HCT116 (cell line): ENCODE data around the gene IYD. TPM values are rescaled to one million over a fixed set of nuclear protein-coding genes. Genes with fewer than 3 reads are reported as not detected.

Experiments
- ATAC-seq: fragments of 200-7000 bp; cut with Tn5 transposase; 2 replicates; pipeline ENCODE4 v1.9.1; 2020; ENCODE audit warnings: mild to moderate bottlenecking, moderate library complexity
- BruUV-seq: library from RNA; stranded (reverse); fragments of 400-500 nt; replicated peaks from 2 replicates; lab custom pipeline; 2021; lab: Mats Ljungman, UMichigan
- CTCF ChIA-PET: fragments of 300-600 bp; sonication (Branson Sonifier 250); formaldehyde crosslinking; loops from one replicate; lab custom pipeline; 2021; ENCODE audit warnings: antibody characterized with exemption; lab: Charles Lee
- POLR2A ChIA-PET: fragments of 300-600, 350-600 bp; sonication (Branson Sonifier 250); formaldehyde crosslinking; loops from one replicate; lab custom pipeline; 2021; ENCODE audit warnings: antibody characterized with exemption; lab: Charles Lee
- RAD21 ChIA-PET, 2 experiments: fragments of 300-600 bp; sonication (Branson Sonifier 250); formaldehyde crosslinking; loops; one replicate each; lab custom pipeline; 2023; ENCODE audit warnings: low total read pairs in 2 of 2; ENCODE audit not compliant: uncharacterized antibody in 2 of 2, unreplicated experiment in 2 of 2, low non-redundant PET in 1 of 2; lab: Charles Lee
- DNase-seq: peaks from one replicate; pipeline ENCODE4 v3.0.0-alpha.2; 2010; ENCODE audit warnings: low read depth, low spot score
- H2AFZ ChIP-seq: fragments of 200-600 bp; shearing (Covaris generic), sonication (generic); 2 replicates; pipeline ENCODE4 v1.6.1; 2017; ENCODE audit warnings: low read depth, mixed run types, mixed read lengths, antibody characterized with exemption, low read length; ENCODE audit not compliant: poor library complexity, severe bottlenecking
- H3K27ac ChIP-seq: 2 replicates; pipeline ENCODE4 v1.5.1; 2012; ENCODE audit warnings: low read depth, low read length
- H3K27me3 ChIP-seq: fragments of 200-600 bp; sonication (generic); 2 replicates; pipeline ENCODE4 v1.6.1; 2016; ENCODE audit warnings: mixed run types, low read length, mixed read lengths; ENCODE audit not compliant: insufficient read depth
- H3K36me3 ChIP-seq, 2 experiments: fragments of 200-500 bp in 1 of 2; fragments of 200-600 bp in 1 of 2; sonication (Bioruptor generic) in 1 of 2; sonication (generic) in 1 of 2; 2 replicates each; pipeline versions ENCODE4 v1.5.1 to v1.6.1; 2014 to 2016; ENCODE audit warnings: low read length in 2 of 2, inconsistent platforms in 1 of 2, mixed read lengths in 1 of 2, mixed run types in 1 of 2; ENCODE audit not compliant: insufficient read depth in 2 of 2, control insufficient read depth in 1 of 2
- H3K4me1 ChIP-seq, 2 experiments: fragments of 200-600 bp in 1 of 2; sonication (generic) in 1 of 2; 2 replicates each; pipeline versions ENCODE4 v1.5.1 to v1.6.1; 2012 to 2017; ENCODE audit warnings: low read length in 2 of 2, inconsistent platforms in 1 of 2, mild to moderate bottlenecking in 1 of 2, mixed read lengths in 1 of 2, mixed run types in 1 of 2, moderate library complexity in 1 of 2; ENCODE audit not compliant: insufficient read depth in 2 of 2, control insufficient read depth in 1 of 2
- H3K4me2 ChIP-seq: fragments of 200-600 bp; sonication (generic); 2 replicates; pipeline ENCODE4 v1.6.1; 2017; ENCODE audit warnings: mixed run types, low read length, mixed read lengths
- H3K4me3 ChIP-seq, 2 experiments: fragments of 200-600 bp in 1 of 2; sonication (generic) in 1 of 2; replicated peaks in 1 of 2; 2 replicates each; pipeline ENCODE4 v1.5.1; 2011 to 2016; ENCODE audit warnings: low read length in 2 of 2, control low read depth in 1 of 2, low read depth in 1 of 2, mild to moderate bottlenecking in 1 of 2, mixed read lengths in 1 of 2, mixed run types in 1 of 2
- H3K79me2 ChIP-seq: fragments of 200-600 bp; sonication (generic); 2 replicates; pipeline ENCODE4 v1.6.1; 2017; ENCODE audit warnings: mild to moderate bottlenecking, mixed run types, low read length, moderate library complexity, mixed read lengths; ENCODE audit not compliant: insufficient read depth
- H3K9ac ChIP-seq: fragments of 200-600 bp; sonication (generic); 2 replicates; pipeline ENCODE4 v1.6.1; 2016; ENCODE audit warnings: low read length, mixed read lengths
- H3K9me2 ChIP-seq: fragments of 200-600 bp; sonication (generic), shearing (Covaris generic); 2 replicates; pipeline ENCODE4 v1.6.1; 2017; ENCODE audit warnings: mixed run types, mild to moderate bottlenecking, moderate library complexity; ENCODE audit not compliant: insufficient read depth
- H3K9me3 ChIP-seq, 2 experiments: fragments of 200-500 bp in 1 of 2; fragments of 200-600 bp in 1 of 2; sonication (Bioruptor generic) in 1 of 2; sonication (generic) in 1 of 2; 2 replicates each; pipeline ENCODE4 v1.6.1; 2014 to 2017; ENCODE audit warnings: low read length in 2 of 2, mixed read lengths in 2 of 2, inconsistent platforms in 1 of 2, low read depth in 1 of 2, mild to moderate bottlenecking in 1 of 2, mixed run types in 1 of 2, moderate library complexity in 1 of 2; ENCODE audit not compliant: control insufficient read depth in 1 of 2, insufficient read depth in 1 of 2
- H4K20me1 ChIP-seq: fragments of 200-600 bp; sonication (generic), shearing (Covaris generic); 2 replicates; pipeline ENCODE4 v1.6.1; 2017; ENCODE audit warnings: mixed run types, mild to moderate bottlenecking, moderate library complexity; ENCODE audit not compliant: insufficient read depth
- CBX3 ChIP-seq: IDR thresholded peaks from 2 replicates; pipeline ENCODE4 v1.6.1; 2012; ENCODE audit warnings: low read depth
- CEBPB ChIP-seq: IDR thresholded peaks from 2 replicates; pipeline ENCODE4 v1.6.1; 2012; ENCODE audit warnings: low read depth
- EGR1 ChIP-seq: IDR thresholded peaks from 2 replicates; pipeline ENCODE4 v1.6.1; 2012; ENCODE audit warnings: low read depth
- ELF1 ChIP-seq: IDR thresholded peaks from 2 replicates; pipeline ENCODE4 v1.6.1; 2012; ENCODE audit warnings: low read depth, borderline replicate concordance
- EZH2 ChIP-seq: fragments of 200-600 bp; sonication (generic); IDR thresholded peaks from 2 replicates; pipeline ENCODE4 v1.6.1; 2017; ENCODE audit warnings: antibody characterized with exemption, mixed run types
- EZH2phosphoT487 ChIP-seq: fragments of 200-600 bp; IDR thresholded peaks from 2 replicates; pipeline ENCODE4 v1.6.1; 2018; ENCODE audit warnings: antibody characterized with exemption, borderline replicate concordance
- MAX ChIP-seq: IDR thresholded peaks from 2 replicates; pipeline ENCODE4 v1.6.1; 2012
- RAD21 ChIP-seq: IDR thresholded peaks from 2 replicates; pipeline ENCODE4 v1.6.1; 2012; ENCODE audit warnings: low read depth, mild to moderate bottlenecking
- SP1 ChIP-seq: IDR thresholded peaks from 2 replicates; pipeline ENCODE4 v1.6.1; 2012; ENCODE audit warnings: low read depth
- YY1 ChIP-seq: IDR thresholded peaks from 2 replicates; pipeline ENCODE4 v1.6.1; 2011; ENCODE audit warnings: low read length, low read depth, moderate library complexity, mild to moderate bottlenecking; ENCODE audit not compliant: insufficient replicate concordance; ENCODE audit errors: extremely low read depth
- ZFX ChIP-seq: fragments of 450-650 bp; IDR thresholded peaks from 2 replicates; pipeline ENCODE4 v1.6.1; 2017
- ZNF274 ChIP-seq: fragments of 200-500 bp; sonication (Bioruptor generic); IDR thresholded peaks from 2 replicates; pipeline ENCODE4 v1.6.1; 2014; ENCODE audit warnings: mild to moderate bottlenecking, low read depth, low read length, inconsistent platforms
- intact Hi-C: fragments of 100-400 bp; cut with micrococcal nuclease; formaldehyde crosslinking; loops from 2 replicates; pipeline ENCODE4 v1.10.0; 2022
- total RNA-seq: library from RNA; stranded (reverse); gene quantifications from one replicate; pipeline ENCODE4 v1.2.1, GENCODE V29; 2021; ENCODE audit not compliant: unreplicated experiment
- TF ChIP-seq, protein P1 (sequence below): IDR thresholded peaks from 2 replicates; pipeline ENCODE4 v1.6.1; 2011; ENCODE audit warnings: mild to moderate bottlenecking, low read length, moderate library complexity; ENCODE audit not compliant: insufficient replicate concordance; ENCODE audit errors: extremely low read depth
- TF ChIP-seq, protein P2 (sequence below): IDR thresholded peaks from 2 replicates; pipeline ENCODE4 v1.6.1; 2012

IYD gene
- total RNA-seq, 1 experiment from 2014 or later, result not detected

- DNase-seq, result no peak
- CTCF ChIA-PET, result interaction anchor here (1.4 kb wide), 1 partner anchor 253 kb away, joined by 4 read pairs; no protein-coding TSS in a partner anchor
These were observed 44.8 kb upstream of the IYD start for GRCh38 chr6:150324044-150324443.

More at GRCh38 chr6:150324044-150324443, 44.8 kb upstream of the IYD start:
- no peaks in the 10 kb centered on the region for H3K9me2 ChIP-seq
- H3K4me2 ChIP-seq, result no peak overlapping the region
- peaks cover 3 to 9% of the 10 kb centered on the region in 2 experiments; a peak in 2 of 4 replicates for H3K4me1 ChIP-seq
- ATAC-seq, result no peak
- POLR2A ChIA-PET, result no interaction called here
- H3K27ac ChIP-seq, result no peak overlapping the region
- no TSS peak for BruUV-seq
- TF ChIP-seq CBX3, result no peak
- no peak for TF ChIP-seq SP1
- no peak for TF ChIP-seq MAX
- no peak for TF ChIP-seq EZH2
- no peak for TF ChIP-seq CEBPB
- no peak for TF ChIP-seq ZNF274
- no peak for TF ChIP-seq ELF1
- TF ChIP-seq RAD21, result no peak
- TF ChIP-seq, protein P1, sequence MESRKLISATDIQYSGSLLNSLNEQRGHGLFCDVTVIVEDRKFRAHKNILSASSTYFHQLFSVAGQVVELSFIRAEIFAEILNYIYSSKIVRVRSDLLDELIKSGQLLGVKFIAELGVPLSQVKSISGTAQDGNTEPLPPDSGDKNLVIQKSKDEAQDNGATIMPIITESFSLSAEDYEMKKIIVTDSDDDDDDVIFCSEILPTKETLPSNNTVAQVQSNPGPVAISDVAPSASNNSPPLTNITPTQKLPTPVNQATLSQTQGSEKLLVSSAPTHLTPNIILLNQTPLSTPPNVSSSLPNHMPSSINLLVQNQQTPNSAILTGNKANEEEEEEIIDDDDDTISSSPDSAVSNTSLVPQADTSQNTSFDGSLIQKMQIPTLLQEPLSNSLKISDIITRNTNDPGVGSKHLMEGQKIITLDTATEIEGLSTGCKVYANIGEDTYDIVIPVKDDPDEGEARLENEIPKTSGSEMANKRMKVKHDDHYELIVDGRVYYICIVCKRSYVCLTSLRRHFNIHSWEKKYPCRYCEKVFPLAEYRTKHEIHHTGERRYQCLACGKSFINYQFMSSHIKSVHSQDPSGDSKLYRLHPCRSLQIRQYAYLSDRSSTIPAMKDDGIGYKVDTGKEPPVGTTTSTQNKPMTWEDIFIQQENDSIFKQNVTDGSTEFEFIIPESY, result no peak
- TF ChIP-seq EZH2phosphoT487, result no peak
- no peak for TF ChIP-seq YY1
- TF ChIP-seq EGR1, result no peak
- no peak for TF ChIP-seq ZFX
- TF ChIP-seq, protein P2, sequence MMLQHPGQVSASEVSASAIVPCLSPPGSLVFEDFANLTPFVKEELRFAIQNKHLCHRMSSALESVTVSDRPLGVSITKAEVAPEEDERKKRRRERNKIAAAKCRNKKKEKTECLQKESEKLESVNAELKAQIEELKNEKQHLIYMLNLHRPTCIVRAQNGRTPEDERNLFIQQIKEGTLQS, result no peak
- H3K9ac ChIP-seq, result no peak overlapping the region
- no peaks in the 10 kb centered on the region for H4K20me1 ChIP-seq
- intact Hi-C loops, result no loop called here
- no peaks in the 10 kb centered on the region for H3K27me3 ChIP-seq
- no peak overlapping the region for H2AFZ ChIP-seq
- RAD21 ChIA-PET, result no interaction called here
- no peak overlapping the region for H3K4me3 ChIP-seq
- no peaks in the 10 kb centered on the region for H3K9me3 ChIP-seq
- no peaks in the 10 kb centered on the region for H3K36me3 ChIP-seq
- no peaks in the 10 kb centered on the region for H3K79me2 ChIP-seq
